DOHH2 (cell line): ENCODE results near the gene TRAK1.

Source experiments
- H3F3A ChIP-seq: fragments of 200-600 bp; sonication (generic), shearing (Covaris generic); 2 replicates; pipeline ENCODE4 v1.6.0; 2016; ENCODE audit warnings: antibody characterized with exemption, mild to moderate bottlenecking; ENCODE audit not compliant: control insufficient read depth, insufficient read depth
- H3K27ac ChIP-seq: fragments of 200-600 bp; sonication (generic); 2 replicates; pipeline ENCODE4 v1.5.1; 2014; ENCODE audit warnings: low read depth, mild to moderate bottlenecking, low read length, moderate library complexity
- H3K27me3 ChIP-seq: fragments of 200-600 bp; sonication (generic); 2 replicates; pipeline ENCODE4 v1.6.1; 2014; ENCODE audit warnings: mild to moderate bottlenecking, low read length, mixed read lengths; ENCODE audit not compliant: control insufficient read depth
- H3K36me3 ChIP-seq: fragments of 200-600 bp; sonication (generic); 2 replicates; pipeline ENCODE4 v1.6.1; 2014; ENCODE audit warnings: mild to moderate bottlenecking, low read length, moderate library complexity, mixed read lengths; ENCODE audit not compliant: control insufficient read depth
- H3K4me1 ChIP-seq: fragments of 200-600 bp; sonication (generic); 2 replicates; pipeline ENCODE4 v1.6.1; 2014; ENCODE audit warnings: mild to moderate bottlenecking, low read length, mixed read lengths; ENCODE audit not compliant: control insufficient read depth
- H3K4me2 ChIP-seq: fragments of 200-600 bp; sonication (generic); 2 replicates; pipeline ENCODE4 v1.6.0; 2014; ENCODE audit warnings: mild to moderate bottlenecking, low read length, moderate library complexity
- H3K4me3 ChIP-seq: fragments of 200-600 bp; sonication (generic); 2 replicates; pipeline ENCODE4 v1.5.1; 2014; ENCODE audit warnings: mild to moderate bottlenecking, low read length, mixed read lengths
- H3K79me2 ChIP-seq: fragments of 200-600 bp; sonication (generic); 2 replicates; pipeline ENCODE4 v1.6.1; 2014; ENCODE audit warnings: mild to moderate bottlenecking, low read length, mixed read lengths; ENCODE audit not compliant: control insufficient read depth
- H3K9me2 ChIP-seq: fragments of 200-600 bp; sonication (generic); replicated peaks from 2 replicates; pipeline ENCODE4 v1.6.1; 2014; ENCODE audit warnings: mild to moderate bottlenecking, low read length, mixed read lengths; ENCODE audit not compliant: control insufficient read depth
- H3K9me3 ChIP-seq: fragments of 200-600 bp; sonication (generic); 2 replicates; pipeline ENCODE4 v1.6.1; 2014; ENCODE audit warnings: antibody characterized with exemption, low read length, mixed read lengths; ENCODE audit not compliant: control insufficient read depth, insufficient read depth
- H4K20me1 ChIP-seq: fragments of 200-600 bp; sonication (generic); 2 replicates; pipeline ENCODE4 v1.6.0; 2014; ENCODE audit warnings: low read depth, mild to moderate bottlenecking, antibody characterized with exemption, low read length, moderate library complexity; ENCODE audit not compliant: control insufficient read depth, insufficient read depth
- EZH2phosphoT487 ChIP-seq: fragments of 200-600 bp; sonication (generic); IDR thresholded peaks from 2 replicates; pipeline ENCODE4 v1.6.1; 2017; ENCODE audit warnings: borderline replicate concordance, mild to moderate bottlenecking, antibody characterized with exemption, low read length, moderate library complexity, mixed read lengths
- TF ChIP-seq, protein P1 (sequence below): fragments of 200-600 bp; sonication (generic); IDR thresholded peaks from one replicate; pipeline ENCODE4 v1.5.1; 2014; ENCODE audit warnings: antibody characterized with exemption, mild to moderate bottlenecking, low read depth, low read length; ENCODE audit not compliant: poor library complexity, severe bottlenecking

The TRAK1 gene

DNA sequence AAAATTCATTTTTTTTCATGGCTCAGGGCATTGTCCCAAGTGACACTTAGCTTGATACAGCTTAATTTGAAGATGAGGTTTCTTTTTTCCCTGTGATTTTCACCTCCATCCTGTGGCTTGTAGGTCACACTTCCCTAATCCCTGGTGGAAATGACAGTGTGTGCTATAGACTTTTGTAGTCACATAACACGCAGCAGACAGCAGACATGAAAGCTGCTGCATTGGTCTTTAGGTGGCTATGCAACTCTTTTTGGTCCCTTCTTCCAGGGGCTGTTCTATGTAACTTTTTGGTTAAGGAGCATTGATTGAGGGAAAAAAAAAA is 38.8 kb downstream of the TRAK1 start:
- TF ChIP-seq EZH2phosphoT487 = no peak
- TF ChIP-seq, protein P1, sequence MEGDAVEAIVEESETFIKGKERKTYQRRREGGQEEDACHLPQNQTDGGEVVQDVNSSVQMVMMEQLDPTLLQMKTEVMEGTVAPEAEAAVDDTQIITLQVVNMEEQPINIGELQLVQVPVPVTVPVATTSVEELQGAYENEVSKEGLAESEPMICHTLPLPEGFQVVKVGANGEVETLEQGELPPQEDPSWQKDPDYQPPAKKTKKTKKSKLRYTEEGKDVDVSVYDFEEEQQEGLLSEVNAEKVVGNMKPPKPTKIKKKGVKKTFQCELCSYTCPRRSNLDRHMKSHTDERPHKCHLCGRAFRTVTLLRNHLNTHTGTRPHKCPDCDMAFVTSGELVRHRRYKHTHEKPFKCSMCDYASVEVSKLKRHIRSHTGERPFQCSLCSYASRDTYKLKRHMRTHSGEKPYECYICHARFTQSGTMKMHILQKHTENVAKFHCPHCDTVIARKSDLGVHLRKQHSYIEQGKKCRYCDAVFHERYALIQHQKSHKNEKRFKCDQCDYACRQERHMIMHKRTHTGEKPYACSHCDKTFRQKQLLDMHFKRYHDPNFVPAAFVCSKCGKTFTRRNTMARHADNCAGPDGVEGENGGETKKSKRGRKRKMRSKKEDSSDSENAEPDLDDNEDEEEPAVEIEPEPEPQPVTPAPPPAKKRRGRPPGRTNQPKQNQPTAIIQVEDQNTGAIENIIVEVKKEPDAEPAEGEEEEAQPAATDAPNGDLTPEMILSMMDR = no peak
- Histone ChIP-seq H4K20me1 (no peaks in the 10 kb centered on the region), H3K27ac (peak overlapping the region; percentile 22), H3K4me3 (no peak overlapping the region), H3K9me2 (no peaks in the 10 kb centered on the region), H3K27me3 (no peaks in the 10 kb centered on the region), H3K4me1 (peaks cover 76% of the 10 kb centered on the region), H3K36me3 (peaks cover 60% of the 10 kb centered on the region), H3K9me3 (no peaks in the 10 kb centered on the region), H3K79me2 (peaks cover 69% of the 10 kb centered on the region), H3K4me2 (peak overlapping the region; percentile 32; the same call in 1 of the 2 replicates), H3F3A (peaks cover 29% of the 10 kb centered on the region)

DNA sequence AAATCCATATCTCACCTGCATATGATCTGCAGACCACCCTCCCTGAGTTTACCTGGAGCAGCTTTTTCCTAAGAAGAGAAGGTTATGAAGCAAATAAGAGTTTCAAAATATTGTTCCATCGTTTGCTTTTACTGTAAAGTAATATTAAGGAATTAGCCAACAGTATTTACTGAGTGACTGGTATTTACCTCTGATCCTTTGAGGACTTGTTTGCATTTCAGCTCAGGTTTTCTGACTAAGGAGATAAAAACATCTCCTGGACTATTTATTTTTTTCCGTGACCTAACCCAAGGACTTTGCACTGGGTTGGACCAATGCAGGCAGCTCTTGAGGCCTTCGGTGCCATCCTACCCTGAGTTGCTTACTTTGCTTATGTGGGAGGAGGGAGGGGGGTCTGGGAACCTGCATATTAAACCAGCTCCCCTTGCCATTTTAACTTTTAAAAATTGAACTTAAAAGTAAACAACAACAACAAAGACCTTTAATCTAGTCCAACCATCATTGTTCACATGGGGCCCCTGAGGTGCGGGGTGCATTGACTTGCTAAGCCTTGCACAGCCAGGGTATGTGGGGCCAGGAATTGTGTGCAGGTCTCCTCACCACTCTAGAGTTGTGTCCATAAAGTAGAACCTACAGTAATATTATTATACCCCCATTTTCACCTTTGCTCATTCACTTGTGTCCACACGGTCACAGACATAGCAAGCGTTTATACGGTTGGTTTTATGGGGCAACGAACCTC is 39.3 kb downstream of the TRAK1 start:
- Histone ChIP-seq H3K4me1 (peaks cover 76% of the 10 kb centered on the region), H3F3A (peaks cover 28% of the 10 kb centered on the region), H4K20me1 (no peaks in the 10 kb centered on the region), H3K27me3 (no peaks in the 10 kb centered on the region), H3K36me3 (peaks cover 60% of the 10 kb centered on the region), H3K27ac (peak overlapping the region; percentile 22), H3K79me2 (peaks cover 69% of the 10 kb centered on the region), H3K4me2 (peak overlapping the region; percentile 32; the same call in 1 of the 2 replicates), H3K9me2 (no peaks in the 10 kb centered on the region), H3K4me3 (no peak overlapping the region), H3K9me3 (no peaks in the 10 kb centered on the region)
- TF ChIP-seq, protein P1 = no peak
- no peak for TF ChIP-seq EZH2phosphoT487

DNA sequence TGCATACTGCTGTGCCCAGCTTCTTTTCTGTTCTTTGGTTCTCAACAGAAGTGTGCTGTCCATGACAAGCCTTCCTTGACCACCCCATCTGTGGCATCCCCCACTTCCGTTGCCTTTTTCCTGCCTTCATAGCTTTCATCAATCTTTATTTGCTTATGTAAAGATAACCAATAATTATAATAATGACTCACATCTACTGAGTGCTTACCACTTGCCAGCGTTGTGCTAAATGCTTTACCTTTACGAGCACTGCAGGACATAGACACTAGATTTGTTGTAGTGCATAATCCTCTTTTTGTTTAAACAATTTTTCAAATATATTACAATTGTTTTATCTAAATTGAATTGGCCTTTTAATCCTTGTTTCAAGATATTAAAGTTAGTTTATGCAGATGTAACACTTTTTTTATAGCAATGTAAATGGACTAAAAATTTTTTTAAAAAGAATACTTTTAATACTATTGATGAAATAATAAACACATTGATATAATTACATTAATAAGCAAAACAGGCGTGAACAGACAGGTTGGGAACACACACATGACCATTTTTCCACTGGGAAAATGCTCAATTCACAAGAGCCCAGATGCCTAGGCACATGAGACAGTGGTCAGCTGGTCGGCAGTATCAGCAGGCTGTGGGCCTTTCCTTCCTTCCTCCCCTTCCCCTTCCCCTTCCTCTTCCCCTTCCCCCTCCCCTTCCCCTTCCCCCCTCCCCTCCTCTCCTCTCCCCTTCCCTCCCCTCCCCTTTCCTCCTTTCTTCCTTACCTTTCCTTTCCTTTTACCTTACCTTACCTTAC is 42.5 kb downstream of the TRAK1 start:
- TF ChIP-seq EZH2phosphoT487 = no peak
- TF ChIP-seq, protein P1 = no peak
- no peaks in the 10 kb centered on the region for H3K9me3 ChIP-seq
- H3K79me2 ChIP-seq = peaks cover 85% of the 10 kb centered on the region
- no peaks in the 10 kb centered on the region for H3K9me2 ChIP-seq
- no peak overlapping the region for H3K4me2 ChIP-seq
- H3K4me1 ChIP-seq = peaks cover 48% of the 10 kb centered on the region
- H3K4me3 ChIP-seq = no peak overlapping the region
- no peaks in the 10 kb centered on the region for H4K20me1 ChIP-seq
- no peak overlapping the region for H3K27ac ChIP-seq
- H3K27me3 ChIP-seq = no peaks in the 10 kb centered on the region
- peaks cover 4% of the 10 kb centered on the region for H3F3A ChIP-seq
- peaks cover 46% of the 10 kb centered on the region for H3K36me3 ChIP-seq
